RWPE1 (cell line): Measurements from ENCODE around the gene HJV.
A peak's percentile ranks its signal among the peaks of the same experiment; 100 is the strongest.

ENCODE experiments used
- CTCF ChIA-PET: fragments of 350-600 bp; sonication (Branson Sonifier 250); formaldehyde crosslinking; extraction: SDS; loops from one replicate; lab custom pipeline; 2021; lab: Yijun Ruan, JAX
- POLR2A ChIA-PET: fragments of 400-600 bp; formaldehyde crosslinking; extraction: SDS; loops from one replicate; lab custom pipeline; 2020; ENCODE audit warnings: antibody characterized with exemption; ENCODE audit not compliant: low non-redundant PET; lab: Yijun Ruan, JAX
- DNase-seq: peaks from one replicate; pipeline ENCODE4 v3.0.0; 2012; ENCODE audit warnings: low spot score
- H3K27ac ChIP-seq: fragments of 450-650 bp; 2 replicates; pipeline ENCODE4 v1.5.1; 2017
- CTCF ChIP-seq: fragments of 450-650 bp; conservative IDR thresholded peaks from 2 replicates; pipeline ENCODE4 v1.5.1; 2017; ENCODE audit warnings: low read depth, mild to moderate bottlenecking

The HJV gene

GRCh38 chr1:146020058-146021049 is 1.2 kb downstream of the HJV start:
- ChIA-PET CTCF (no interaction called here), POLR2A (interaction anchor here (0.6 kb wide), 1 partner anchor 7 kb away, joined by 4 read pairs; no protein-coding TSS in a partner anchor)
- H3K27ac ChIP-seq: no peak overlapping the region
- DNase-seq: no peak
- no peak for TF ChIP-seq CTCF

- H3K27ac ChIP-seq: no peak overlapping the region
- TF ChIP-seq CTCF: no peak
- no peak for DNase-seq
- ChIA-PET CTCF (interaction anchor here (0.7 to 0.9 kb wide), 2 partner anchors 9 to 147 kb away, joined by 4 to 5 read pairs; no protein-coding TSS in a partner anchor), POLR2A (interaction anchor here (0.6 kb wide), 1 partner anchor 8 kb away, joined by 4 read pairs; no protein-coding TSS in a partner anchor)
Observed at GRCh38 chr1:146019231-146020057, 2.1 kb downstream of the HJV start.

- H3K27ac ChIP-seq: no peak overlapping the region
- no peak for TF ChIP-seq CTCF
- DNase-seq: no peak
- CTCF ChIA-PET: interaction anchor here (0.6 kb wide), 1 partner anchor 13 kb away, joined by 3 read pairs; no protein-coding TSS in a partner anchor
- POLR2A ChIA-PET: no interaction called here
Observed at GRCh38 chr1:146016891-146017290, 4.6 kb downstream of the HJV start.

GRCh38 chr1:146013559-146013922 is 8.0 kb downstream of the HJV start:
- no peak for DNase-seq
- ChIA-PET CTCF (interaction anchor here (0.6 kb wide), 2 partner anchors 143 to 169 kb away, joined by 3 to 4 read pairs; no protein-coding TSS in a partner anchor), POLR2A (no interaction called here)
- no peak for TF ChIP-seq CTCF
- H3K27ac ChIP-seq: no peak overlapping the region

GRCh38 chr1:146012703-146013558 is 8.6 kb downstream of the HJV start:
- ChIA-PET CTCF (interaction anchor here (0.6 to 2.2 kb wide), 7 partner anchors 34 to 168 kb away, joined by 3 to 13 read pairs (median 4); partner anchors contain the start of gene NUDT17), POLR2A (no interaction called here)
- DNase-seq: peak; percentile 68
- H3K27ac ChIP-seq: no peak overlapping the region
- TF ChIP-seq CTCF: peak; percentile 78
